ENCODE data around the gene PIGZ.

PIGZ gene

GRCh38 chr3:197006860-197007259 is 38.2 kb upstream of the PIGZ start:
- H3K4me3 ChIP-seq (ENCODE audit: low read depth, low read length) = no peak overlapping the region
- no peak for TF ChIP-seq CTCF (IDR thresholded peaks at IDR 0.05; ENCODE audit: low read depth, low read length)

- H3K4me3 ChIP-seq (ENCODE audit: low read depth, low read length) = no peak overlapping the region
Measured at GRCh38 chr3:197006446-197006845, 37.8 kb upstream of the PIGZ start.

GRCh38 chr3:197003461-197004385 is 35.1 kb upstream of the PIGZ start:
- no peak for TF ChIP-seq CTCF (IDR thresholded peaks at IDR 0.05; ENCODE audit: low read depth, low read length)
- H3K4me3 ChIP-seq (ENCODE audit: low read depth, low read length) = peak overlapping the region; percentile 54

More at GRCh38 chr3:197006446-197006845, 37.8 kb upstream of the PIGZ start:
- TF ChIP-seq CTCF (IDR thresholded peaks at IDR 0.05; ENCODE audit: low read depth, low read length) = no peak

- TF ChIP-seq CTCF (IDR thresholded peaks at IDR 0.05; ENCODE audit: low read depth, low read length) = peak; percentile 53; the same call in 1 of the 2 replicates
- peak overlapping the region; percentile 54 for H3K4me3 ChIP-seq (ENCODE audit: low read depth, low read length)
Measured at GRCh38 chr3:197002701-197003454, 34.2 kb upstream of the PIGZ start.

- peak overlapping the region; percentile 45 for H3K4me3 ChIP-seq (ENCODE audit: low read depth, low read length)
- TF ChIP-seq CTCF (IDR thresholded peaks at IDR 0.05; ENCODE audit: low read depth, low read length) = no peak
Measured at GRCh38 chr3:197001972-197002700, 33.5 kb upstream of the PIGZ start.

GRCh38 chr3:197001106-197001971 is 32.7 kb upstream of the PIGZ start:
- H3K4me3 ChIP-seq (ENCODE audit: low read depth, low read length) = no peak overlapping the region
- TF ChIP-seq CTCF (IDR thresholded peaks at IDR 0.05; ENCODE audit: low read depth, low read length) = no peak

Measured in WI38 (cell line).